HCEC 1CT (cell line): Measurements from ENCODE around the gene PRAMEF27.
"Not testable (repeated sequence)": the region's sequence is repeated elsewhere in the genome, so short reads cannot be mapped to it uniquely, and the experiment has no call there.

Experiments
- DNase-seq: peaks from one replicate; pipeline ENCODE4 v3.0.0-alpha.2; 2017

PRAMEF27 gene

DNA sequence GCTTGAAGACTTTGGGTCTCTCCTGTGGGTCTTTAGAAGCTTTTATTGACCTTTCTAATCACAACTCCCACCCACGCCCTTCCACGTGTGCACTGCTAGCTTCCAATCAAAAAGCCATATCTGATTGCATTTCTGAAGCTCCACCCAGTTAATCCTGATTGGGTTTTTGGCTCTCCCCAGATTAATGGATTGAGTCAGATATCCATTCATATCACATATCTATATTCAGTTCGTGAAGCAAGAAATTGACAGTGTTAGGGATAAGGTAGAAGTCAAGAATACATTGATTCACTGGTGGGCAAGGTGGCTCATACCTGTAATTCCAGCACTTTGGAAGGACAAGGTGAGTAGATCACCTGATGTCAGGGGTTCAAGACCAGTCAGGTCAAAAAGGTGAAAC is at the start of gene PRAMEF27:
Gene PRAMEF27, minus strand, starts transcription at position 101 of the 400 bp plus-strand sequence. CDS start 2,916 bp downstream, outside the sequence.
- DNase-seq = not testable (repeated sequence)

DNA sequence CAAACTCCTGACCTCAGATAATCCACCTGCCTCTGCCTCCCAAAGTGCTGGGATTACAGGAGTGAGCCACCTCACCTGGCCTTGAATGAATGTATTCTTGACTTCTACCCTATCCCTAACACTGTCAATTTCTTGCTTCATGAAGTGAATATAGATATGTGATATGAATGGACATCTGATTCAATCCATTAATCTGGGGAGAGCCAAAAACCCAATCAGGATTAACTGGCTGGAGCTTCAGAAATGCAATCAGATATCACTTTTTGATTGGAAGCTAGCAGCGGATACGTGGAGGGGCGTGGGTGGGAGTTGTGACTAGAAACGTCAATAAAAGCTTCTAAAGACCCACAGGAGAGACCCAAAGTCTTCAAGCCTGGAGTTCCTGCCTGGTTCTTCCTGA is 14.1 kb upstream of the PRAMEF27 start, which contains the start of gene PRAMEF25:
Gene PRAMEF25, plus strand, starts transcription at position 301 of the 400 bp plus-strand sequence. CDS start 2,920 bp downstream, outside the sequence.
- DNase-seq = not testable (repeated sequence)

DNA sequence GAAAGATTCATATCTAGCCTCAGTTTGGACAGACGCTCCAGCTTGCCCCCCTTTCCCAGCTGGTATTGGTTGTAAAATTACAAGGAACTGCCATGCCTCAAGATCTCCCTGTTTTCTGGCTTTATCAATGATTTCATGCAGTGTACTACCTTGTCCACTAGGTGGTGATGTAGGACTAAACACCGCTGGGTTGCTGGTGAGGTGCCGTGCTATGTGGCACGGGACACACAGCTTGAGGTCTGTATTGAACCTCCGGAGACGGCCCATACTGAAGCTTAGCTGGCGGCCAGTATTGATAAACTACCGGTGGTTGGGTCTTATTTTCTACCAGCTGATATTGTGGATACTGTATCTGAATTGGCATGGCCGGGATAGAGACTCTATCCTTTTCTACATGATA is 36.5 kb downstream of the PRAMEF27 start:
- DNase-seq = not testable (repeated sequence)

GRCh38 chr1:13011932-13012331 is 44.4 kb downstream of the PRAMEF27 start:
- not testable (repeated sequence) for DNase-seq

DNA sequence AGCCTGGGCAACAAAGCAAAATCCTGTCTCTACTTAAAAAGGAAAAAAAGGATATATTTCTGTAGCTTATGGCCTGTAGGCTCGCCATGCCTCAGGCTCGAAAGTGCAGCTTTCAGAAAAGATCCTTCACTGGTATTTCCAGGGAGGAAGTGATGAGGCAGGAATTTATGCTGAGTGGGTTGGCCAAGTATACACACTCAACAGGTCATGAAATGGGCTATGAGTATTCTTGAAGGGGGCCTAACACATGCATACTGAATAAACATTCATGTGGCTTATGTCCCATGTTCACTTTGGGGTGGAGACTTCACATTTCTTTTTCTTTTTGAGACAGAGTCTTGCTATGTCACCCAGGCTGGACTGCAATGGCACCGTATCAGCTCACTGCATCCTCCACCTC is 47.0 kb downstream of the PRAMEF27 start:
- DNase-seq = not testable (repeated sequence)

- not testable (repeated sequence) for DNase-seq
Observed at GRCh38 chr1:13005732-13006131, 50.6 kb downstream of the PRAMEF27 start.
